Neural progenitor cell (in vitro differentiated cells): ENCODE results near the gene NAT10. TPM values are rescaled to one million over a fixed set of nuclear protein-coding genes. Genes with fewer than 3 reads are reported as not detected.
"Not testable (repeated sequence)": the region's sequence is repeated elsewhere in the genome, so short reads cannot be mapped to it uniquely, and the experiment has no call there.

Experiments used
- DNase-seq: peaks from one replicate; pipeline ENCODE4 v3.0.0-alpha.2; 2016; ENCODE audit warnings: low spot score
- H2AFZ ChIP-seq: fragments of 200-600 bp; sonication (generic); replicated peaks from 2 replicates; pipeline ENCODE4 v1.6.1; 2016; ENCODE audit warnings: antibody characterized with exemption
- H3F3A ChIP-seq: fragments of 200-600 bp; sonication (generic); 2 replicates; pipeline ENCODE4 v1.6.1; 2016; ENCODE audit warnings: antibody characterized with exemption, low read depth
- H3K27ac ChIP-seq: fragments of 200-600 bp; sonication (generic); 2 replicates; pipeline ENCODE4 v1.5.1; 2016; ENCODE audit warnings: mild to moderate bottlenecking
- H3K27me3 ChIP-seq: fragments of 200-600 bp; sonication (generic); 2 replicates; pipeline ENCODE4 v1.6.1; 2016; ENCODE audit warnings: mild to moderate bottlenecking, moderate library complexity
- H3K36me3 ChIP-seq: fragments of 200-600 bp; sonication (generic); 2 replicates; pipeline ENCODE4 v1.5.1; 2016
- H3K4me1 ChIP-seq: fragments of 200-600 bp; sonication (generic); 2 replicates; pipeline ENCODE4 v1.6.1; 2016; ENCODE audit warnings: mixed run types
- H3K4me2 ChIP-seq: fragments of 200-600 bp; sonication (generic); 2 replicates; pipeline ENCODE4 v1.6.1; 2016
- H3K4me3 ChIP-seq: fragments of 200-600 bp; sonication (generic); 2 replicates; pipeline ENCODE4 v1.5.1; 2016
- H3K79me2 ChIP-seq: fragments of 200-600 bp; sonication (generic); 2 replicates; pipeline ENCODE4 v1.6.1; 2016; ENCODE audit warnings: low read depth
- H3K9ac ChIP-seq: fragments of 200-600 bp; sonication (generic); 2 replicates; pipeline ENCODE4 v1.6.1; 2016
- H3K9me3 ChIP-seq: fragments of 200-600 bp; sonication (generic); 2 replicates; pipeline ENCODE4 v1.5.1; 2016; ENCODE audit warnings: low read depth
- H4K20me1 ChIP-seq: fragments of 200-600 bp; sonication (generic); 2 replicates; pipeline ENCODE4 v1.6.1; 2016; ENCODE audit warnings: low read depth
- H3K27ac Mint-ChIP-seq: 3 replicates; pipeline ENCODE4 v1.8.0; 2021; ENCODE audit warnings: mixed read lengths
- H3K27me3 Mint-ChIP-seq: 2 replicates; pipeline ENCODE4 v1.8.0; 2022; ENCODE audit warnings: low read depth, mild to moderate bottlenecking, inconsistent platforms, moderate library complexity, mixed read lengths; ENCODE audit not compliant: insufficient read depth
- H3K36me3 Mint-ChIP-seq: 3 replicates; pipeline ENCODE4 v1.8.0; 2021; ENCODE audit warnings: mixed read lengths
- H3K4me1 Mint-ChIP-seq: 3 replicates; pipeline ENCODE4 v1.8.0; 2021; ENCODE audit warnings: mixed read lengths
- H3K4me3 Mint-ChIP-seq: 3 replicates; pipeline ENCODE4 v1.8.0; 2021; ENCODE audit warnings: mild to moderate bottlenecking, moderate library complexity, mixed read lengths
- H3K9me3 Mint-ChIP-seq: 3 replicates; pipeline ENCODE4 v1.8.0; 2020; ENCODE audit warnings: mixed read lengths
- EZH2 ChIP-seq: fragments of 200-600 bp; sonication (generic); IDR thresholded peaks from 2 replicates; pipeline ENCODE4 v1.6.1; 2017; ENCODE audit warnings: antibody characterized with exemption, mild to moderate bottlenecking, moderate library complexity
- EZH2phosphoT487 ChIP-seq: fragments of 200-600 bp; sonication (generic); IDR thresholded peaks from 2 replicates; pipeline ENCODE4 v1.6.1; 2017; ENCODE audit warnings: antibody characterized with exemption
- total RNA-seq: library from RNA; depleted of rRNA; stranded (reverse); fragments of >200 nt; gene quantifications from 2 replicates; pipeline ENCODE4 v1.2.3, GENCODE V29; 2015; ENCODE audit warnings: low replicate concordance
- TF ChIP-seq, protein P1 (sequence below): fragments of 200-600 bp; sonication (generic); IDR thresholded peaks from 2 replicates; pipeline ENCODE4 v1.5.1; 2017; ENCODE audit warnings: antibody characterized with exemption, mild to moderate bottlenecking

NAT10 gene
- total RNA-seq, 1 donor from 2014 or later: 42.9 TPM

- H3K4me1 ChIP-seq: no peaks in the 10 kb centered on the region
- no peaks in the 10 kb centered on the region for H3K9me3 ChIP-seq
- no peaks in the 10 kb centered on the region for H3K27me3 ChIP-seq
- H3K4me2 ChIP-seq: no peak overlapping the region
- no peak for TF ChIP-seq EZH2phosphoT487
- no peak for TF ChIP-seq EZH2
- TF ChIP-seq, protein P1, sequence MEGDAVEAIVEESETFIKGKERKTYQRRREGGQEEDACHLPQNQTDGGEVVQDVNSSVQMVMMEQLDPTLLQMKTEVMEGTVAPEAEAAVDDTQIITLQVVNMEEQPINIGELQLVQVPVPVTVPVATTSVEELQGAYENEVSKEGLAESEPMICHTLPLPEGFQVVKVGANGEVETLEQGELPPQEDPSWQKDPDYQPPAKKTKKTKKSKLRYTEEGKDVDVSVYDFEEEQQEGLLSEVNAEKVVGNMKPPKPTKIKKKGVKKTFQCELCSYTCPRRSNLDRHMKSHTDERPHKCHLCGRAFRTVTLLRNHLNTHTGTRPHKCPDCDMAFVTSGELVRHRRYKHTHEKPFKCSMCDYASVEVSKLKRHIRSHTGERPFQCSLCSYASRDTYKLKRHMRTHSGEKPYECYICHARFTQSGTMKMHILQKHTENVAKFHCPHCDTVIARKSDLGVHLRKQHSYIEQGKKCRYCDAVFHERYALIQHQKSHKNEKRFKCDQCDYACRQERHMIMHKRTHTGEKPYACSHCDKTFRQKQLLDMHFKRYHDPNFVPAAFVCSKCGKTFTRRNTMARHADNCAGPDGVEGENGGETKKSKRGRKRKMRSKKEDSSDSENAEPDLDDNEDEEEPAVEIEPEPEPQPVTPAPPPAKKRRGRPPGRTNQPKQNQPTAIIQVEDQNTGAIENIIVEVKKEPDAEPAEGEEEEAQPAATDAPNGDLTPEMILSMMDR: no peak
- no peak overlapping the region for H3K27ac ChIP-seq
- H4K20me1 ChIP-seq: peaks cover 99% of the 10 kb centered on the region
- H3F3A ChIP-seq: no peaks in the 10 kb centered on the region
- H2AFZ ChIP-seq: no peak overlapping the region
- H3K36me3 ChIP-seq: peaks cover 8% of the 10 kb centered on the region
- Mint-ChIP-seq H3K4me1 (peaks cover 3% of the 10 kb centered on the region), H3K9me3 (no peaks in the 10 kb centered on the region), H3K4me3 (no peak overlapping the region), H3K27me3 (no peaks in the 10 kb centered on the region), H3K27ac (no peak overlapping the region), H3K36me3 (peaks cover 27% of the 10 kb centered on the region)
- no peak overlapping the region for H3K4me3 ChIP-seq
- peaks cover 100% of the 10 kb centered on the region for H3K79me2 ChIP-seq
- no peak overlapping the region for H3K9ac ChIP-seq
- DNase-seq: no peak
Observed at GRCh38 chr11:34064291-34064690, 41.1 kb upstream of the NAT10 start.

- no peak for DNase-seq
- no peak overlapping the region for H3K9ac ChIP-seq
- no peak overlapping the region for H3K4me2 ChIP-seq
- Mint-ChIP-seq H3K4me3 (no peak overlapping the region), H3K4me1 (peaks cover 5% of the 10 kb centered on the region), H3K27me3 (no peaks in the 10 kb centered on the region), H3K27ac (no peak overlapping the region), H3K36me3 (peaks cover 23% of the 10 kb centered on the region), H3K9me3 (no peaks in the 10 kb centered on the region)
- no peaks in the 10 kb centered on the region for H3K27me3 ChIP-seq
- peaks cover 99% of the 10 kb centered on the region for H4K20me1 ChIP-seq
- TF ChIP-seq EZH2phosphoT487 (no peak), EZH2 (no peak)
- TF ChIP-seq, protein P1: peak; percentile 8
- peaks cover 100% of the 10 kb centered on the region for H3K79me2 ChIP-seq
- H3K9me3 ChIP-seq: no peaks in the 10 kb centered on the region
- no peaks in the 10 kb centered on the region for H3K4me1 ChIP-seq
- H3K36me3 ChIP-seq: peaks cover 3% of the 10 kb centered on the region
- peak overlapping the region; percentile 13 for H3K27ac ChIP-seq
- no peak overlapping the region for H2AFZ ChIP-seq
- no peaks in the 10 kb centered on the region for H3F3A ChIP-seq
- H3K4me3 ChIP-seq: no peak overlapping the region
Observed at GRCh38 chr11:34065505-34066203, 39.8 kb upstream of the NAT10 start.

DNA sequence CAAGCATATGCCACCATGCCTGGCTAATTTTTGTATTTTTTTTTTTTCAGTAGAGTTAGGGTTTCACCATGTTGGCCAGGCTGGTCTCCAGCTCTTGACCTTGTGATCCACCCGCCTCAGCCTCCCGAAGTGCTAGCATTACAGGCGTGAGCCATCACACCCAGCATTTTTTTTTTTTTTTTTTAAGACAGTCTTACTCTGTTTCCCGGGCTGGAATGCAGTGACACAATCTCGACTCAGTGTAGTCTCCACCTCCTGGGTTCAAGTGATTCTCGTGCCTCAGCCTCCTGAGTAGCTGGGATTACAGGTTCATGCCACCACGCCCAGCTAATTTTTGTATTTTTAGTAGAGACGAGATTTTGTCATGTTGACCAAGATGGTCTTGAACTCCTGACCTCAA is 38.7 kb upstream of the NAT10 start:
- H3K27ac ChIP-seq, H3K4me3 ChIP-seq, H3K4me1 ChIP-seq, H2AFZ ChIP-seq, H3K4me1 Mint-ChIP-seq, H3K4me3 Mint-ChIP-seq, H3K9ac ChIP-seq, H3K9me3 ChIP-seq, H3K27ac Mint-ChIP-seq, DNase-seq, H3K9me3 Mint-ChIP-seq, H3K4me2 ChIP-seq, H3F3A ChIP-seq, H3K27me3 Mint-ChIP-seq, H3K36me3 ChIP-seq, H3K27me3 ChIP-seq: not testable (repeated sequence)
- H4K20me1 ChIP-seq: peaks cover 99% of the 10 kb centered on the region
- peaks cover 24% of the 10 kb centered on the region for H3K36me3 Mint-ChIP-seq
- peaks cover 100% of the 10 kb centered on the region for H3K79me2 ChIP-seq

DNA sequence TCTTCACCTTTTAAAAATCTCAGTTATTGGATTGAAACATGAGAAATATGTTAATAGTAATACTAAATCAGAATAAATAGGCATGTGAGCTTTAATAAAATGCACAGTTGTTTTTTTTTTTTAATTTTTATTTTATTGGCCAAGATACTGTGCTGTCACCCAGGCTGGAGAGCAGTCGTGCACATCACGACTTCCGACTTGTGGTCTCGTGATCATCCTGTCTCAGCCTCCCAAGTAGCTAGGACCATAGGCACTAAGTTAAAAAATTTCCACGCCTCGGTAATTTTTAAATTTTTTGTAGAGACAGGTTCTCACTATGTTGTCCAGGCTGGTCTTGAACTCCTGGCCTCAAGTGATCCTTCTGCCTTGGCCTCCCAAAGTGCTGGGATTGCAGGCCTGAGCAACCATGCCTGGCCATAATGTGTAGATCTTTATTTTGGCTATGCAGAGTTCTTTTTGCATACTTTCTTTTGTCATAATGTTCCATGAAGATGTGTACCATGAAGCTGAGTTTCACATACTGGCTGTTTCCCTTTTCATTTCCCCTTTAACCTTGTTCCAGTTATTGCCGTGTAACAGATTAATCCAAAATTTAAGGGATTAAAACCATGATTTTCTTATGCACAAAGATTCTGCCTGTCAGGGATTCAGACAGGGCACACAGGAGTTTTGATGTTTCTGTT is 37.9 kb upstream of the NAT10 start:
- no peaks in the 10 kb centered on the region for H3K27me3 Mint-ChIP-seq
- no peaks in the 10 kb centered on the region for H3F3A ChIP-seq
- H3K4me3 Mint-ChIP-seq: no peak overlapping the region
- H3K27me3 ChIP-seq: no peaks in the 10 kb centered on the region
- H4K20me1 ChIP-seq: peaks cover 98% of the 10 kb centered on the region
- no peak overlapping the region for H3K4me3 ChIP-seq
- no peak overlapping the region for H3K4me2 ChIP-seq
- H3K36me3 Mint-ChIP-seq: peaks cover 22% of the 10 kb centered on the region
- H2AFZ ChIP-seq: no peak overlapping the region
- no peaks in the 10 kb centered on the region for H3K4me1 ChIP-seq
- H3K4me1 Mint-ChIP-seq: peaks cover 2% of the 10 kb centered on the region
- no peak overlapping the region for H3K27ac ChIP-seq
- H3K9ac ChIP-seq: no peak overlapping the region
- peaks cover 100% of the 10 kb centered on the region for H3K79me2 ChIP-seq
- TF ChIP-seq, protein P1: no peak
- peaks cover 10% of the 10 kb centered on the region for H3K36me3 ChIP-seq
- no peak overlapping the region for H3K27ac Mint-ChIP-seq
- DNase-seq: no peak
- H3K9me3 Mint-ChIP-seq: no peaks in the 10 kb centered on the region
- no peaks in the 10 kb centered on the region for H3K9me3 ChIP-seq
